ENCODE measurements around the gene LUZP2.

LUZP2 gene

GRCh38 chr11:24635588-24636290 lies 138.9 kb downstream of the LUZP2 start:
- no peak for DNase-seq (ENCODE audit: low read depth)

GRCh38 chr11:24636291-24636629 lies 139.4 kb downstream of the LUZP2 start:
- DNase-seq (ENCODE audit: low read depth), result no peak

GRCh38 chr11:24637520-24637919 lies 140.7 kb downstream of the LUZP2 start:
- DNase-seq (ENCODE audit: low read depth), result no peak

GRCh38 chr11:24642648-24643047 lies 145.8 kb downstream of the LUZP2 start:
- DNase-seq (ENCODE audit: low read depth), result no peak

- DNase-seq (ENCODE audit: low read depth), result no peak
Measured at GRCh38 chr11:24645563-24645962, 148.7 kb downstream of the LUZP2 start.

- no peak for DNase-seq (ENCODE audit: low read depth)
Measured at GRCh38 chr11:24651873-24652272, 155.0 kb downstream of the LUZP2 start.

GRCh38 chr11:24653901-24654300 lies 157.0 kb downstream of the LUZP2 start:
- no peak for DNase-seq (ENCODE audit: low read depth)

GRCh38 chr11:24661331-24661730 lies 164.5 kb downstream of the LUZP2 start:
- DNase-seq (ENCODE audit: low read depth), result no peak

GRCh38 chr11:24664399-24664798 lies 167.5 kb downstream of the LUZP2 start:
- DNase-seq (ENCODE audit: low read depth), result no peak

GRCh38 chr11:24667353-24667968 lies 170.6 kb downstream of the LUZP2 start:
- DNase-seq (ENCODE audit: low read depth), result no peak

GRCh38 chr11:24678703-24679348 lies 182.0 kb downstream of the LUZP2 start:
- DNase-seq (ENCODE audit: low read depth), result no peak

- DNase-seq (ENCODE audit: low read depth), result no peak
Measured at GRCh38 chr11:24679821-24680351, 183.0 kb downstream of the LUZP2 start.

GRCh38 chr11:24683583-24683982 lies 186.7 kb downstream of the LUZP2 start:
- DNase-seq (ENCODE audit: low read depth), result no peak

- DNase-seq (ENCODE audit: low read depth), result no peak
Measured at GRCh38 chr11:24685821-24686220, 189.0 kb downstream of the LUZP2 start.

GRCh38 chr11:24687531-24688147 lies 190.8 kb downstream of the LUZP2 start:
- no peak for DNase-seq (ENCODE audit: low read depth)

GRCh38 chr11:24688981-24689380 lies 192.1 kb downstream of the LUZP2 start:
- DNase-seq (ENCODE audit: low read depth), result no peak

- DNase-seq (ENCODE audit: low read depth), result no peak
Measured at GRCh38 chr11:24697522-24698111, 200.8 kb downstream of the LUZP2 start.

- no peak for DNase-seq (ENCODE audit: low read depth)
Measured at GRCh38 chr11:24704716-24705115, 207.9 kb downstream of the LUZP2 start.

GRCh38 chr11:24705474-24705873 lies 208.6 kb downstream of the LUZP2 start:
- DNase-seq (ENCODE audit: low read depth), result no peak

- DNase-seq (ENCODE audit: low read depth), result no peak
Measured at GRCh38 chr11:24708616-24709015, 211.8 kb downstream of the LUZP2 start.

- DNase-seq (ENCODE audit: low read depth), result no peak
Measured at GRCh38 chr11:24709928-24710565, 213.2 kb downstream of the LUZP2 start.

- no peak for DNase-seq (ENCODE audit: low read depth)
Measured at GRCh38 chr11:24714601-24715000, 217.7 kb downstream of the LUZP2 start.

All from T follicular helper cell (primary cell).